Peyer's patch (tissue), 4 donors: Measurements from ENCODE around the gene ODF2L.

Experiments used
- POLR2A ChIP-seq, 2 donors: fragments of 450-650 bp; IDR thresholded peaks; one replicate each; pipeline ENCODE4 v1.5.1; 2017; ENCODE audit warnings: antibody characterized with exemption in 2 of 2, mild to moderate bottlenecking in 2 of 2, moderate library complexity in 2 of 2
- TF ChIP-seq, protein P1 (sequence below), 6 experiments: fragments of 450-650 bp in 4 of 6; fragments of 200-600 bp in 2 of 6; sonication (generic) in 1 of 6; IDR thresholded peaks; one replicate each; pipeline ENCODE4 v1.5.1; 2017 to 2019; ENCODE audit warnings: antibody characterized with exemption in 6 of 6, mild to moderate bottlenecking in 3 of 6, moderate library complexity in 1 of 6

DNA sequence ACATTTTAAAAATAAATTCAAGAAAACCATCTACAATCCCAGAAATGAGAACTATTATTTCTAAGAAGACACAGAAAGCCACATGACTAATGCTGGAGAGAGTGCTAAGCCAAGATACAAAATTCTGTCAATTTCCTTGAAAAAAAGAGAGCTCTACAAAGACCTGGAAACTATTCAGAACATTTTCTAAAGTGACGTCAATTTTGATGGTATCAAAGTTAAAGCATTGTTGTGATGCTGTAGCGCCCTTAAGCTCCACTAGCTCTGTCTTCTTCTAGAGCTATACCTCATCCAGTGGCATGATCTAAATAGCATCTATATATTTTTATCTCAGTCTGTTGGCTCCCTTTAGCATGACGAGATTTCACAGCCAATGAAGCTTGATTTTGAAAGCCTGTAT lies 73.9 kb downstream of the ODF2L start:
- TF ChIP-seq, protein P1, sequence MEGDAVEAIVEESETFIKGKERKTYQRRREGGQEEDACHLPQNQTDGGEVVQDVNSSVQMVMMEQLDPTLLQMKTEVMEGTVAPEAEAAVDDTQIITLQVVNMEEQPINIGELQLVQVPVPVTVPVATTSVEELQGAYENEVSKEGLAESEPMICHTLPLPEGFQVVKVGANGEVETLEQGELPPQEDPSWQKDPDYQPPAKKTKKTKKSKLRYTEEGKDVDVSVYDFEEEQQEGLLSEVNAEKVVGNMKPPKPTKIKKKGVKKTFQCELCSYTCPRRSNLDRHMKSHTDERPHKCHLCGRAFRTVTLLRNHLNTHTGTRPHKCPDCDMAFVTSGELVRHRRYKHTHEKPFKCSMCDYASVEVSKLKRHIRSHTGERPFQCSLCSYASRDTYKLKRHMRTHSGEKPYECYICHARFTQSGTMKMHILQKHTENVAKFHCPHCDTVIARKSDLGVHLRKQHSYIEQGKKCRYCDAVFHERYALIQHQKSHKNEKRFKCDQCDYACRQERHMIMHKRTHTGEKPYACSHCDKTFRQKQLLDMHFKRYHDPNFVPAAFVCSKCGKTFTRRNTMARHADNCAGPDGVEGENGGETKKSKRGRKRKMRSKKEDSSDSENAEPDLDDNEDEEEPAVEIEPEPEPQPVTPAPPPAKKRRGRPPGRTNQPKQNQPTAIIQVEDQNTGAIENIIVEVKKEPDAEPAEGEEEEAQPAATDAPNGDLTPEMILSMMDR (IDR thresholded peaks at IDR 0.05) = no peak
- TF ChIP-seq POLR2A (IDR thresholded peaks at IDR 0.05) = no peak
